22Rv1 (cell line): ENCODE results near the gene USP17L17.
"Not testable (repeated sequence)": the region's sequence is repeated elsewhere in the genome, so short reads cannot be mapped to it uniquely, and the experiment has no call there.

ENCODE experiments used
- H3K27ac ChIP-seq: fragments of 450-650 bp; 2 replicates; pipeline ENCODE4 v1.5.1; 2017

USP17L17 gene

DNA sequence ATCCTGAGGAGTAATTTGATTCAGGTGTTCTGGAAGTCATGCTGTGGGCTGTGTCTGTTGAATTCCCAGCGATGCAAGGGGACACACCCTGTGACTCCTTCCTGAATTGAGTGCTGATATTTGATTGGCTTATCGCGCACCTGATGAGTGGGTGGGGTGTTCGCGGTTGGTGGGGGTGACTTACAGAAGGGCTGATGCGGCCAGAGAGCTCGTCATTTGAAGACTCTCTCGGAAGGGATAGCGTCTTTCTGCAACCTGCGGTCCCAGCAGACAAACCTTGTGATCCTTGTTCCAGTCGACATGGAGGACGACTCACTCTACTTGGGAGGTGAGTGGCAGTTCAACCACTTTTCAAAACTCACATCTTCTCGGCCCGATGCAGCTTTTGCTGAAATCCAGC lies at the start of gene USP17L17:
Gene USP17L17, plus strand, starts transcription at position 301 of the 400 bp plus-strand sequence. Its CDS starts 0 bp downstream, at position 301.
- H3K27ac ChIP-seq, result not testable (repeated sequence)

DNA sequence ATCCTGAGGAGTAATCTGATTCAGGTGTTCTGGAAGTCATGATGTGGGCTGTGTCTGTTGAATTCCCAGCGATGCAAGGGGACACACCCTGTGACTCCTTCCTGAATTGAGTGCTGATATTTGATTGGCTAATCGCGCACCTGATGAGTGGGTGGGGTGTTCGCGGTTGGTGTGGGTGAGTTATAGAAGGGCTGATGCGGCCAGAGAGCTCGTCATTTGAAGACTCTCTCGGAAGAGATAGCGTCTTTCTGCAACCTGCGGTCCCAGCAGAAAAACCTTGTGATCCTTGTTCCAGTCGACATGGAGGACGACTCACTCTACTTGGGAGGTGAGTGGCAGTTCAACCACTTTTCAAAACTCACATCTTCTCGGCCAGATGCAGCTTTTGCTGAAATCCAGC lies 33.3 kb upstream of the USP17L17 start, which contains the start of gene USP17L10:
Gene USP17L10, plus strand, starts transcription at position 301 of the 400 bp plus-strand sequence. Its CDS starts 0 bp downstream, at position 301.
- H3K27ac ChIP-seq, result not testable (repeated sequence)

DNA sequence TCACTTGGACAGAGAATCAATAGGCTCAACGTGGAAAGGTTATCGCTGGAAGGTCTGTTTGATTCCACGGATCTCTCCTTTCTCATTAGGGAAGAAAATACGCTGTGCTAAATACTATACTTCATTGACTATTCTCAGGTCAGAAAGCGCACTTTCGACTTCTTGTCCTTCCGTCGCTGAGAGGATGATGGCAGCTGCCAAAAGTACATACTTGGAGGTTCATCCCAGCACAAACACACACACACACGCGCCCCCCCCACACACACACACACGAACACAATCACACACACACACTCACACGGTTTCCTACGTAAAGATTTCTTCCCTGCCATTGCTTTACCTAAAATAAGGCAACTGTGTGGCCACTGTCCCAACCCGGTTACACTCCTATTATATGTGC lies 29.0 kb upstream of the USP17L17 start:
- H3K27ac ChIP-seq, result not testable (repeated sequence)

DNA sequence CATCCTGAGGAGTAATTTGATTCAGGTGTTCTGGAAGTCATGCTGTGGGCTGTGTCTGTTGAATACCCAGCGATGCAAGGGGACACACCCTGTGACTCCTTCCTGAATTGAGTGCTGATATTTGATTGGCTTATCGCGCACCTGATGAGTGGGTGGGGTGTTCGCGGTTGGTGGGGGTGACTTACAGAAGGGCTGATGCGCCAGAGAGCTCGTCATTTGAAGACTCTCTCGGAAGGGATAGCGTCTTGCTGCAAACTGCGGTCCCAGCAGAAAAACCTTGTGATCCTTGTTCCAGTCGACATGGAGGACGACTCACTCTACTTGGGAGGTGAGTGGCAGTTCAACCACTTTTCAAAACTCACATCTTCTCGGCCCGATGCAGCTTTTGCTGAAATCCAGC lies 28.6 kb upstream of the USP17L17 start, which contains the start of gene USP17L11:
Gene USP17L11, plus strand, starts transcription at position 301 of the 400 bp plus-strand sequence. Its CDS starts 0 bp downstream, at position 301.
- not testable (repeated sequence) for H3K27ac ChIP-seq

GRCh38 chr4:9219852-9220251 lies 23.8 kb upstream of the USP17L17 start, which contains the start of gene USP17L12:
USP17L12 (plus strand) TSS chr4:9220152; CDS start chr4:9220152, 0 bp downstream.
- not testable (repeated sequence) for H3K27ac ChIP-seq

- H3K27ac ChIP-seq, result not testable (repeated sequence)
Measured at GRCh38 chr4:9224596-9224995, 19.1 kb upstream of the USP17L17 start, which contains the start of gene USP17L13. USP17L13 (plus strand) TSS chr4:9224896; CDS start chr4:9224896, 0 bp downstream.

DNA sequence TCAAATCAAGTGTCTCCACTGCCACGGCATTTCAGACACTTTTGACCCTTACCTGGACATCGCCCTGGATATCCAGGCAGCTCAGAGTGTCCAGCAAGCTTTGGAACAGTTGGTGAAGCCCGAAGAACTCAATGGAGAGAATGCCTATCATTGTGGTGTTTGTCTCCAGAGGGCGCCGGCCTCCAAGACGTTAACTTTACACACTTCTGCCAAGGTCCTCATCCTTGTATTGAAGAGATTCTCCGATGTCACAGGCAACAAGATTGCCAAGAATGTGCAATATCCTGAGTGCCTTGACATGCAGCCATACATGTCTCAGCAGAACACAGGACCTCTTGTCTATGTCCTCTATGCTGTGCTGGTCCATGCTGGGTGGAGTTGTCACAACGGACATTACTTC lies 13.4 kb upstream of the USP17L17 start:
- not testable (repeated sequence) for H3K27ac ChIP-seq

- not testable (repeated sequence) for H3K27ac ChIP-seq
Measured at GRCh38 chr4:9234085-9234484, 9.6 kb upstream of the USP17L17 start, which contains the start of gene USP17L15. USP17L15 (plus strand) TSS chr4:9234385; CDS start chr4:9234385, 0 bp downstream.

- not testable (repeated sequence) for H3K27ac ChIP-seq
Measured at GRCh38 chr4:9238461-9238860, 5.2 kb upstream of the USP17L17 start.

DNA sequence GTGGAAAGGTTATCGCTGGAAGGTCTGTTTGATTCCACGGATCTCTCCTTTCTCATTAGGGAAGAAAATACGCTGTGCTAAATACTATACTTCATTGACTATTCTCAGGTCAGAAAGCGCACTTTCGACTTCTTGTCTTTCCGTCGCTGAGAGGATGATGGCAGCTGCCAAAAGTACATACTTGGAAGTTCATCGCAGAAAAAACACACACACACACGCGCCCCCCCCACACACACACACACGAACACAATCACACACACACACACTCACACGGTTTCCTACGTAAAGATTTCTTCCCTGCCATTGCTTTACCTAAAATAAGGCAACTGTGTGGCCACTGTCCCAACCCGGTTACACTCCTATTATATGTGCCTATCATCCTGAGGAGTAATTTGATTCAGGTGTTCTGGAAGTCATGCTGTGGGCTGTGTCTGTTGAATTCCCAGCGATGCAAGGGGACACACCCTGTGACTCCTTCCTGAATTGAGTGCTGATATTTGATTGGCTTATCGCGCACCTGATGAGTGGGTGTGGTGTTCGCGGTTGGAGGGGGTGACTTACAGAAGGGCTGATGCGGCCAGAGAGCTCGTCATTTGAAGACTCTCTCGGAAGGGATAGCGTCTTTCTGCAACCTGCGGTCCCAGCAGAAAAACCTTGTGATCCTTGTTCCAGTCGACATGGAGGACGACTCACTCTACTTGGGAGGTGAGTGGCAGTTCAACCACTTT lies 4.4 kb downstream of the USP17L17 start, which contains the start of gene USP17L18:
Gene USP17L18, plus strand, starts transcription at position 678 of the 728 bp plus-strand sequence. Its CDS starts 0 bp downstream, at position 678.
- H3K27ac ChIP-seq, result not testable (repeated sequence)

DNA sequence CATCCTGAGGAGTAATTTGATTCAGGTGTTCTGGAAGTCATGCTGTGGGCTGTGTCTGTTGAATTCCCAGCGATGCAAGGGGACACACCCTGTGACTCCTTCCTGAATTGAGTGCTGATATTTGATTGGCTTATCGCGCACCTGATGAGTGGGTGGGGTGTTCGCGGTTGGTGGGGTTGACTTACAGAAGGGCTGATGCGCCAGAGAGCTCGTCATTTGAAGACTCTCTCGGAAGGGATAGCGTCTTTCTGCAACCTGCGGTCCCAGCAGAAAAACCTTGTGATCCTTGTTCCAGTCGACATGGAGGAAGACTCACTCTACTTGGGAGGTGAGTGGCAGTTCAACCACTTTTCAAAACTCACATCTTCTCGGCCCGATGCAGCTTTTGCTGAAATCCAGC lies 9.4 kb downstream of the USP17L17 start, which contains the start of gene USP17L19:
Gene USP17L19, plus strand, starts transcription at position 301 of the 400 bp plus-strand sequence. Its CDS starts 0 bp downstream, at position 301.
- H3K27ac ChIP-seq, result not testable (repeated sequence)

- H3K27ac ChIP-seq, result not testable (repeated sequence)
Measured at GRCh38 chr4:9257824-9258223, 14.1 kb downstream of the USP17L17 start, which contains the start of gene USP17L20. USP17L20 (plus strand) TSS chr4:9258124; CDS start chr4:9258124, 0 bp downstream.

GRCh38 chr4:9262572-9262971 lies 18.9 kb downstream of the USP17L17 start, which contains the start of gene USP17L21:
USP17L21 (plus strand) TSS chr4:9262872; CDS start chr4:9262872, 0 bp downstream.
- not testable (repeated sequence) for H3K27ac ChIP-seq

DNA sequence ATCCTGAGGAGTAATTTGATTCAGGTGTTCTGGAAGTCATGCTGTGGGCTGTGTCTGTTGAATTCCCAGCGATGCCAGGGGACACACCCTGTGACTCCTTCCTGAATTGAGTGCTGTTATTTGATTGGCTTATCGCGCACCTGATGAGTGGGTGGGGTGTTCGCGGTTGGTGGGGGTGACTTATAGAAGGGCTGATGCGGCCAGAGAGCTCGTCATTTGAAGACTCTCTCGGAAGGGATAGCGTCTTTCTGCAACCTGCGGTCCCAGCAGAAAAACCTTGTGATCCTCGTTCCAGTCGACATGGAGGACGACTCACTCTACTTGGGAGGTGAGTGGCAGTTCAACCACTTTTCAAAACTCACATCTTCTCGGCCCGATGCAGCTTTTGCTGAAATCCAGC lies 23.6 kb downstream of the USP17L17 start, which contains the start of gene USP17L22:
Gene USP17L22, plus strand, starts transcription at position 301 of the 400 bp plus-strand sequence. Its CDS starts 0 bp downstream, at position 301.
- H3K27ac ChIP-seq, result not testable (repeated sequence)

DNA sequence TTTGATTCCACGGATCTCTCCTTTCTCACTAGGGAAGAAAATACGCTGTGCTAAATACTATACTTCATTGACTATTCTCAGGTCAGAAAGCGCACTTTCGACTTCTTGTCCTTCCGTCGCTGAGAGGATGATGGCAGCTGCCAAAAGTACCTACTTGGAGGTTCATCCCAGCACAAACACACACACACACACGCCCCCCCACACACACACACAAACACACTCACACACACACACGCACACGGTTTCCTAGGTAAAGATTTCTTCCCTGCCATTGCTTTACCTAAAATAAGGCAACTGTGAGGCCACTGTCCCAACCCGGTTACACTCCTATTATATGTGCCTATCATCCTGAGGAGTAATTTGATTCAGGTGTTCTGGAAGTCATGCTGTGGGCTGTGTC lies 28.0 kb downstream of the USP17L17 start:
- H3K27ac ChIP-seq, result not testable (repeated sequence)
